ENCODE data around the gene TNS3. TPM values are rescaled to one million over a fixed set of nuclear protein-coding genes. Genes with fewer than 3 reads are reported as not detected.

Gene TNS3
- total RNA-seq, 4 donors from 2014 or later: 27.2 to 110 (median 47.5) TPM

- no peaks in the 10 kb centered on the region for H3K4me1 ChIP-seq
- DNase-seq: no peak
- intact Hi-C loops (cut with DNase I; ENCODE audit: low total_unique reads): no loop called here
Measured at GRCh38 chr7:47484457-47484856, 97.5 kb downstream of the TNS3 start.

GRCh38 chr7:47483604-47484273 lies 98.2 kb downstream of the TNS3 start:
- no peak overlapping the region for H3K27ac ChIP-seq
- H3K27me3 ChIP-seq: no peaks in the 10 kb centered on the region
- no peaks in the 10 kb centered on the region for H3K9me3 ChIP-seq
- TF ChIP-seq CTCF (IDR thresholded peaks at IDR 0.05) (peak in 3 of 4 experiments; percentile 8 to 38 (median 33)), POLR2A (IDR thresholded peaks at IDR 0.05) (no peak)
- H3K36me3 ChIP-seq: no peaks in the 10 kb centered on the region
- intact Hi-C loops (cut with DNase I; ENCODE audit: low total_unique reads): no loop called here
- peak in 1 of 2 donors; percentile 53 for DNase-seq
- H3K4me3 ChIP-seq: no peak overlapping the region
- no peaks in the 10 kb centered on the region for H3K4me1 ChIP-seq

More at GRCh38 chr7:47484457-47484856, 97.5 kb downstream of the TNS3 start:
- no peaks in the 10 kb centered on the region for H3K27me3 ChIP-seq
- no peaks in the 10 kb centered on the region for H3K9me3 ChIP-seq
- no peak overlapping the region for H3K4me3 ChIP-seq
- no peak overlapping the region for H3K27ac ChIP-seq
- no peak for TF ChIP-seq CTCF (IDR thresholded peaks at IDR 0.05)
- no peak for TF ChIP-seq POLR2A (IDR thresholded peaks at IDR 0.05)
- H3K36me3 ChIP-seq: no peaks in the 10 kb centered on the region

GRCh38 chr7:47482013-47482875 lies 99.7 kb downstream of the TNS3 start:
- Histone ChIP-seq H3K27me3 (no peaks in the 10 kb centered on the region), H3K9me3 (no peaks in the 10 kb centered on the region), H3K27ac (peak overlapping the region; percentile 44 to 54), H3K4me3 (no peak overlapping the region), H3K4me1 (no peaks in the 10 kb centered on the region), H3K36me3 (no peaks in the 10 kb centered on the region)
- intact Hi-C loops (cut with DNase I; ENCODE audit: low total_unique reads): no loop called here
- peak in 1 of 2 donors; percentile 50 for DNase-seq
- TF ChIP-seq CTCF (IDR thresholded peaks at IDR 0.05) (no peak), POLR2A (IDR thresholded peaks at IDR 0.05) (no peak)

- H3K4me3 ChIP-seq: no peak overlapping the region
- intact Hi-C loops (cut with DNase I; ENCODE audit: low total_unique reads): no loop called here
- no peaks in the 10 kb centered on the region for H3K4me1 ChIP-seq
- H3K9me3 ChIP-seq: no peaks in the 10 kb centered on the region
- DNase-seq: no peak
- H3K27me3 ChIP-seq: no peaks in the 10 kb centered on the region
- TF ChIP-seq CTCF (IDR thresholded peaks at IDR 0.05) (no peak), POLR2A (IDR thresholded peaks at IDR 0.05) (no peak)
- peak overlapping the region; percentile 44 to 54 for H3K27ac ChIP-seq
- no peaks in the 10 kb centered on the region for H3K36me3 ChIP-seq
Measured at GRCh38 chr7:47481541-47482012, 100.3 kb downstream of the TNS3 start.

Measured in uterus (tissue), 4 donors.